Effector memory CD4-positive, alpha-beta T cell (primary cell): ENCODE results near the gene TSNAXIP1.
A peak's percentile ranks its signal among the peaks of the same experiment; 100 is the strongest.

ENCODE experiments used
- DNase-seq, 3 donors: peaks; one replicate each; pipeline ENCODE4 v3.0.0-alpha.2; 2020
- H3K27ac ChIP-seq: 2 replicates; pipeline ENCODE4 v1.7.0; 2013; ENCODE audit warnings: mild to moderate bottlenecking, low read length, moderate library complexity; ENCODE audit not compliant: insufficient read depth, poor library complexity, severe bottlenecking
- H3K27me3 ChIP-seq: replicated peaks from 2 replicates; pipeline ENCODE4 v1.7.0; 2013; ENCODE audit warnings: mild to moderate bottlenecking, low read length; ENCODE audit not compliant: insufficient read depth, control insufficient read depth, poor library complexity, severe bottlenecking
- H3K36me3 ChIP-seq: 2 replicates; pipeline ENCODE4 v1.7.0; 2013; ENCODE audit warnings: mild to moderate bottlenecking, low read length, moderate library complexity; ENCODE audit not compliant: control insufficient read depth, insufficient read depth
- H3K4me1 ChIP-seq: 2 replicates; pipeline ENCODE4 v1.7.0; 2013; ENCODE audit warnings: low read length, mild to moderate bottlenecking; ENCODE audit not compliant: control insufficient read depth, insufficient read depth, poor library complexity, severe bottlenecking
- H3K4me3 ChIP-seq: 2 replicates; pipeline ENCODE4 v1.7.0; 2013; ENCODE audit warnings: low read length, low read depth, mild to moderate bottlenecking; ENCODE audit not compliant: insufficient read depth, poor library complexity, severe bottlenecking
- H3K9me3 ChIP-seq: 2 replicates; pipeline ENCODE4 v1.7.0; 2013; ENCODE audit warnings: mild to moderate bottlenecking, low read length, moderate library complexity; ENCODE audit not compliant: control insufficient read depth

TSNAXIP1 gene

DNA sequence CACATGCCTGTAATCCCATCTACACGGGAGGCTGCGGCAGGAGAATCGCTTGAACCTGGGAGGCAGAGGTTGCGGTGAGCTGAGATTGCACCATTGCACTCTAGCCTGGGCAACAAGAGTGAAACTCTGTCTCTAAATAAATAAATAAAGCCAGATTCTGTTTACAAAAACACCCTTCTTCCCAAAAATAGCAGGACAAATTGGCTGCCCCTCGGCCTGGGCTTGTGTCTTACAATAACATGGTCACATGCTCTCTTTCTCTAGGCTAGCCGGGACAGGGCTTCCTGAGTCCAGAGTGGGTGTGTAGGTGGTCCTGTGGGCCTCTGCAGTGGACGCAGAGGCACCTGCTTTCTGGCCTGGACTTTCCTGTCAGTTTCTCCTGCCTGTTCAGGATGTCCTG is 63.0 kb downstream of the TSNAXIP1 start:
- H3K4me1 ChIP-seq: peaks cover 16% of the 10 kb centered on the region
- H3K27me3 ChIP-seq: no peaks in the 10 kb centered on the region
- H3K27ac ChIP-seq: no peak overlapping the region
- no peak overlapping the region for H3K4me3 ChIP-seq
- DNase-seq: no peak
- H3K9me3 ChIP-seq: no peaks in the 10 kb centered on the region
- H3K36me3 ChIP-seq: peaks cover 28% of the 10 kb centered on the region

DNA sequence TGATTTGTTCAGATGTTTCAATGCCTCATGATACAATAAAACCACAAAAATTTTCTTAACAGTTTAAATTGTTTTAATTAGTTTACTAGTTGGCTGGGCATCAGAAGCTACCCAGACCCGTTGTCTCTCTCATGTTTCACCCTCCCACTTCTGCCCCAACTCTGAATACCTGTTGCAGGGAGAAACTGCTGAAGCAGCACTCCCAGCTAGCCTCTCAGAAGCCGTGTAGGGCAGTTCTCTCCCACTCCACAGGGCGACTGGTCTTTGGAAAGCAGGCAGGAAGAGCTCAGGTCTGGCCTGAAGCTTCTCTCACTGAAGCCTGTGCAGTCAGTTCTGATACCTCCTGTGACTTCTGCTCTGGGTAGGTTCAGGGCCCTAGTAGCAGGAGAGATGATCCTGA is 64.6 kb downstream of the TSNAXIP1 start:
- no peaks in the 10 kb centered on the region for H3K27me3 ChIP-seq
- H3K4me1 ChIP-seq: peaks cover 27% of the 10 kb centered on the region
- H3K36me3 ChIP-seq: peaks cover 23% of the 10 kb centered on the region
- no peak overlapping the region for H3K27ac ChIP-seq
- DNase-seq: no peak
- H3K9me3 ChIP-seq: no peaks in the 10 kb centered on the region
- no peak overlapping the region for H3K4me3 ChIP-seq

- H3K27ac ChIP-seq: peak overlapping the region; percentile 82
- peaks cover 32% of the 10 kb centered on the region for H3K36me3 ChIP-seq
- peak overlapping the region; percentile 89 for H3K4me3 ChIP-seq
- no peaks in the 10 kb centered on the region for H3K9me3 ChIP-seq
- H3K4me1 ChIP-seq: peaks cover 32% of the 10 kb centered on the region
- DNase-seq: no peak
- no peaks in the 10 kb centered on the region for H3K27me3 ChIP-seq
Observed at GRCh38 chr16:67872131-67872630, 65.5 kb downstream of the TSNAXIP1 start.

GRCh38 chr16:67872631-67873434 is 66.1 kb downstream of the TSNAXIP1 start, which contains the start of gene EDC4:
TSS of gene EDC4 (plus strand) at chr16:67873052. CDS start at chr16:67873262, 210 bp downstream.
- Histone ChIP-seq H3K36me3 (peaks cover 36% of the 10 kb centered on the region), H3K9me3 (no peaks in the 10 kb centered on the region), H3K4me3 (peak within 1 kb of the TSS; percentile 89), H3K27me3 (no peaks in the 10 kb centered on the region), H3K27ac (peak within 1 kb of the TSS; percentile 82), H3K4me1 (peaks cover 32% of the 10 kb centered on the region)
- DNase-seq: peak; percentile 74 to 82 (median 77)

GRCh38 chr16:67873435-67874370 is 67.0 kb downstream of the TSNAXIP1 start:
- no peak for DNase-seq
- Histone ChIP-seq H3K36me3 (peaks cover 37% of the 10 kb centered on the region), H3K9me3 (no peaks in the 10 kb centered on the region), H3K4me3 (peak overlapping the region; percentile 89), H3K27me3 (no peaks in the 10 kb centered on the region), H3K27ac (peak overlapping the region; percentile 82), H3K4me1 (peaks cover 32% of the 10 kb centered on the region)

DNA sequence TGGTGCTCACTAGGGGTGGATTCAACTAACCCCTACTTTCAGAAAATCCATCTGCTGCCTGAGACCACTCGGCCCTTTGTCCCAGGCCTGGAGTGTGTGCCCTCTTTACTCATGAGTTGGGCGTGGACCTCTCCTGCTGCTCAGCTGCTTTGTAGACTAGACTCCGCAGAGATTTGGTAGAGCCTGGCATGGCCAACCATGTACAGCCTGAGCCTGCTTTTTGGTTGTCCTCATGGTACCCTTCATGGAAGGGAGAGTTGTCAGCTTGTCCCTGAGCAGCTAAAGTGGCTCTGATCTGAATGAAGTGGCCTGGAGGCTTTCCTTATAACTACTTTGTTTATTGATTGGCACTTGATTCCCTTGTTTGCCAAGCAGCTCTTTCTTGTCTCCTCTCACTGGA is 67.7 kb downstream of the TSNAXIP1 start:
- H3K27ac ChIP-seq: peak overlapping the region; percentile 5
- no peak for DNase-seq
- peak overlapping the region; percentile 89 for H3K4me3 ChIP-seq
- H3K36me3 ChIP-seq: peaks cover 40% of the 10 kb centered on the region
- H3K9me3 ChIP-seq: no peaks in the 10 kb centered on the region
- no peaks in the 10 kb centered on the region for H3K27me3 ChIP-seq
- peaks cover 32% of the 10 kb centered on the region for H3K4me1 ChIP-seq

GRCh38 chr16:67877064-67877463 is 70.4 kb downstream of the TSNAXIP1 start:
- peaks cover 32% of the 10 kb centered on the region for H3K4me1 ChIP-seq
- H3K27me3 ChIP-seq: no peaks in the 10 kb centered on the region
- peaks cover 62% of the 10 kb centered on the region for H3K36me3 ChIP-seq
- no peaks in the 10 kb centered on the region for H3K9me3 ChIP-seq
- H3K4me3 ChIP-seq: no peak overlapping the region
- H3K27ac ChIP-seq: no peak overlapping the region
- no peak for DNase-seq
